HCT116 (cell line): ENCODE data around the gene SLC24A3.

Experiments used
- CTCF ChIP-seq, 3 experiments: fragments of 200-600 bp in 1 of 3; sonication (generic) in 1 of 3; IDR thresholded peaks in 2 of 3; conservative IDR thresholded peaks in 1 of 3; 2 replicates each; pipeline ENCODE4 v1.5.1; 2012 to 2017; ENCODE audit warnings: low read depth in 2 of 3, low read length in 2 of 3, antibody characterized with exemption in 1 of 3, borderline replicate concordance in 1 of 3, control low read depth in 1 of 3, mild to moderate bottlenecking in 1 of 3, mixed read lengths in 1 of 3, mixed run types in 1 of 3, moderate library complexity in 1 of 3; ENCODE audit not compliant: insufficient read depth in 1 of 3
- FOSL1 ChIP-seq: IDR thresholded peaks from 2 replicates; pipeline ENCODE4 v1.6.1; 2012; ENCODE audit warnings: low read depth

GRCh38 chr20:19714579-19714840, 502.1 kb downstream of the SLC24A3 start:
- TF ChIP-seq CTCF (IDR thresholded peaks at IDR 0.05 in 2 of 3, conservative IDR thresholded peaks at IDR 0.05 in 1 of 3; ENCODE audit: borderline replicate concordance in 1 of 3, insufficient read depth in 1 of 3, low read depth in 2 of 3, low read length in 2 of 3) (no peak), FOSL1 (no peak)
